ENCODE results near the gene CCDC71.

Gene CCDC71

GRCh38 chr3:49124991-49125670, 41.0 kb downstream of the CCDC71 start:
- DNase-seq, result no peak

- DNase-seq, result no peak
Observed at GRCh38 chr3:49124203-49124602, 41.9 kb downstream of the CCDC71 start.

- DNase-seq, result no peak
Observed at GRCh38 chr3:49123687-49124086, 42.4 kb downstream of the CCDC71 start.

- DNase-seq, result no peak
Observed at GRCh38 chr3:49122886-49123545, 43.1 kb downstream of the CCDC71 start.

GRCh38 chr3:49122451-49122850, 43.7 kb downstream of the CCDC71 start:
- no peak for DNase-seq

GRCh38 chr3:49122022-49122421, 44.1 kb downstream of the CCDC71 start:
- no peak for DNase-seq

- no peak for DNase-seq
Observed at GRCh38 chr3:49121132-49121736, 44.9 kb downstream of the CCDC71 start.

- peak; percentile 76 for DNase-seq
Observed at GRCh38 chr3:49120438-49121131, 45.5 kb downstream of the CCDC71 start, which contains the start of gene USP19. USP19 (minus strand) TSS chr3:49120823; CDS start chr3:49119145, 1,678 bp downstream.

- DNase-seq, result no peak
Observed at GRCh38 chr3:49120096-49120437, 46.1 kb downstream of the CCDC71 start.

GRCh38 chr3:49119439-49119838, 46.7 kb downstream of the CCDC71 start:
- DNase-seq, result no peak

GRCh38 chr3:49119036-49119435, 47.1 kb downstream of the CCDC71 start:
- no peak for DNase-seq

Data from NCI-H1048 (cell line).